Sigmoid colon (tissue), 4 donors: ENCODE data around the gene NKX6-1.

ENCODE experiments used
- POLR2A ChIP-seq, 2 donors: fragments of 450-650 bp; IDR thresholded peaks; one replicate each; pipeline ENCODE4 v1.6.1; 2016; ENCODE audit warnings: antibody characterized with exemption in 2 of 2, mild to moderate bottlenecking in 2 of 2, moderate library complexity in 2 of 2
- POLR2AphosphoS5 ChIP-seq, 4 donors: sonication (generic); formaldehyde crosslinking; IDR thresholded peaks; one replicate each; pipeline ENCODE4 v1.6.1; 2017; ENCODE audit warnings: antibody characterized with exemption in 4 of 4
- TF ChIP-seq, protein P1 (sequence below), 4 experiments: fragments of 450-650 bp in 3 of 4; fragments of 200-600 bp in 1 of 4; IDR thresholded peaks; one replicate each; pipeline ENCODE4 v1.5.1; 2016 to 2019; ENCODE audit warnings: antibody characterized with exemption in 4 of 4, mild to moderate bottlenecking in 3 of 4, moderate library complexity in 2 of 4

DNA sequence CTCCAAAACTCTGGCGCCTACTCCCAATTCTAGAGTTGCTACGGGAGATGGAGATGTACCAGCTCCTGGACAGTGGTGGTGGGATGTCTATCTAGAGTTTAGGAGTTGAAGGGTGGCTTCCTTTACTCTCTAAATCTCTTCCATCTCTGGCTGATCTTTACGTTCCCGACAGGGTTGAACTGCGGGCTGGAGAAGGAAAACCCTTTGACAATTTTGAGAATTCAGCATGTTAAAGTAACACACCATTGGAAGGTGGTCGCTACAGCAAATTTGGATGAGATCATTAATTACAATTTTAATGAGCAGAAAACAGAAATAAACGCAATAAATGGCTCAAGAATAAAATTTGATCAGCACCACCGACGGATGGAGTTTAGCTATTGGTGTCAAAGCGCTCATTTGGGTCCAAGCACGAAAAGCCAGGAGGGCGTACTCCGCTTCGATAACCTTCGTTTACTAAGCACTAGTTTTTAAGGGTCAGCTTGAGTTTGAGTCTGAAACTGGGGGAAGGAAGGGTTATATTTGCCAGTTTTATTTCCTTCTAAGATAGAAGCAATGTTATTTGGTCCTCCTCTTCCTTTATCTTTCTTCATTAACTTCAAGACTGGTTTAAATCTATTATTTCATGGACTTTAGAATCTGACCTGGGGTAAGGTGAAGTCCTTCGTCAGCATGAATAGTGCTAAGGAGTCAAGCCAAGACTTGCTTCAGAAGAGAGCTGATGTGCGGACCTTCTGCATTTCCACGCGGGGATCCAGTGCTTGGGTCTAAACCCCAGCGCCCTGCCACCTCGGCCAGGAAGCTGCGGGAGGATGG, 1.5 kb upstream of the NKX6-1 start:
- TF ChIP-seq, protein P1, sequence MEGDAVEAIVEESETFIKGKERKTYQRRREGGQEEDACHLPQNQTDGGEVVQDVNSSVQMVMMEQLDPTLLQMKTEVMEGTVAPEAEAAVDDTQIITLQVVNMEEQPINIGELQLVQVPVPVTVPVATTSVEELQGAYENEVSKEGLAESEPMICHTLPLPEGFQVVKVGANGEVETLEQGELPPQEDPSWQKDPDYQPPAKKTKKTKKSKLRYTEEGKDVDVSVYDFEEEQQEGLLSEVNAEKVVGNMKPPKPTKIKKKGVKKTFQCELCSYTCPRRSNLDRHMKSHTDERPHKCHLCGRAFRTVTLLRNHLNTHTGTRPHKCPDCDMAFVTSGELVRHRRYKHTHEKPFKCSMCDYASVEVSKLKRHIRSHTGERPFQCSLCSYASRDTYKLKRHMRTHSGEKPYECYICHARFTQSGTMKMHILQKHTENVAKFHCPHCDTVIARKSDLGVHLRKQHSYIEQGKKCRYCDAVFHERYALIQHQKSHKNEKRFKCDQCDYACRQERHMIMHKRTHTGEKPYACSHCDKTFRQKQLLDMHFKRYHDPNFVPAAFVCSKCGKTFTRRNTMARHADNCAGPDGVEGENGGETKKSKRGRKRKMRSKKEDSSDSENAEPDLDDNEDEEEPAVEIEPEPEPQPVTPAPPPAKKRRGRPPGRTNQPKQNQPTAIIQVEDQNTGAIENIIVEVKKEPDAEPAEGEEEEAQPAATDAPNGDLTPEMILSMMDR (IDR thresholded peaks at IDR 0.05) = no peak
- TF ChIP-seq POLR2A (IDR thresholded peaks at IDR 0.05) (no peak), POLR2AphosphoS5 (IDR thresholded peaks at IDR 0.05) (no peak)
